A673 (cell line): Measurements from ENCODE around the gene JOSD1. TPM values are rescaled to one million over a fixed set of nuclear protein-coding genes. Genes with fewer than 3 reads are reported as not detected.

Source experiments
- BruUV-seq: library from RNA; stranded (reverse); fragments of 400-500 nt; replicated peaks from 2 replicates; lab custom pipeline; 2021; lab: Mats Ljungman, UMichigan
- CTCF ChIA-PET: fragments of 300-600 bp; sonication (Branson Sonifier 250); formaldehyde crosslinking; loops from one replicate; lab custom pipeline; 2022; ENCODE audit warnings: antibody characterized with exemption; lab: Charles Lee
- POLR2A ChIA-PET: fragments of 300-600 bp; sonication (Branson Sonifier 250); formaldehyde crosslinking; loops from one replicate; lab custom pipeline; 2022; ENCODE audit warnings: antibody characterized with exemption; ENCODE audit not compliant: low non-redundant PET; lab: Charles Lee
- DNase-seq: peaks from one replicate; pipeline ENCODE4 v3.0.0-alpha.2; 2015; ENCODE audit warnings: low spot score
- H3K27ac ChIP-seq: fragments of 200-600 bp; sonication (generic); 2 replicates; pipeline ENCODE4 v1.5.1; 2016; ENCODE audit warnings: mixed run types, low read depth, mild to moderate bottlenecking, mixed read lengths, antibody characterized with exemption, low read length; ENCODE audit not compliant: poor library complexity, severe bottlenecking
- H3K27me3 ChIP-seq: fragments of 200-600 bp; sonication (generic); replicated peaks from 2 replicates; pipeline ENCODE4 v1.6.1; 2017; ENCODE audit warnings: mixed run types, low read depth, mild to moderate bottlenecking, mixed read lengths, antibody characterized with exemption, low read length; ENCODE audit not compliant: insufficient read depth, poor library complexity
- H3K36me3 ChIP-seq: fragments of 200-600 bp; sonication (generic); 2 replicates; pipeline ENCODE4 v1.6.1; 2016; ENCODE audit warnings: mixed run types, mild to moderate bottlenecking, mixed read lengths, antibody characterized with exemption, low read length; ENCODE audit not compliant: insufficient read depth, poor library complexity, severe bottlenecking
- H3K4me1 ChIP-seq: fragments of 200-600 bp; sonication (generic); 2 replicates; pipeline ENCODE4 v1.6.1; 2017; ENCODE audit warnings: mixed run types, mild to moderate bottlenecking, mixed read lengths, antibody characterized with exemption, low read length; ENCODE audit not compliant: insufficient read depth, poor library complexity, severe bottlenecking
- H3K4me3 ChIP-seq: fragments of 200-600 bp; sonication (generic); 2 replicates; pipeline ENCODE4 v1.5.1; 2016; ENCODE audit warnings: low read depth, mixed run types, mild to moderate bottlenecking, mixed read lengths, low read length; ENCODE audit not compliant: poor library complexity, severe bottlenecking
- H3K9me3 ChIP-seq: fragments of 200-600 bp; sonication (generic); 2 replicates; pipeline ENCODE4 v1.6.1; 2016; ENCODE audit warnings: mixed run types, low read depth, mild to moderate bottlenecking, mixed read lengths, antibody characterized with exemption, low read length; ENCODE audit not compliant: poor library complexity, severe bottlenecking
- CTCF ChIP-seq: fragments of 300-800, 200-600 bp; sonication (generic); conservative IDR thresholded peaks from 2 replicates; pipeline ENCODE4 v1.5.1; 2017; ENCODE audit warnings: low read depth, mild to moderate bottlenecking, antibody characterized with exemption, low read length, moderate library complexity, mixed read lengths
- EZH2 ChIP-seq: fragments of 200-600 bp; sonication (generic); IDR thresholded peaks from 2 replicates; pipeline ENCODE4 v1.6.1; 2017; ENCODE audit warnings: borderline replicate concordance, low read depth, mild to moderate bottlenecking, mixed read lengths, antibody characterized with exemption, low read length; ENCODE audit not compliant: poor library complexity, severe bottlenecking
- intact Hi-C: fragments of 100-400 bp; cut with micrococcal nuclease; formaldehyde crosslinking; loops from one replicate; pipeline ENCODE4 v1.10.0; 2022; ENCODE audit not compliant: unreplicated experiment
- total RNA-seq: library from RNA; stranded (reverse); gene quantifications from 2 replicates; pipeline ENCODE4 v1.2.3, GENCODE V29; 2021

JOSD1 gene
- total RNA-seq, 1 experiment from 2014 or later, result 53.1 TPM

GRCh38 chr22:38724926-38725571 lies 24.3 kb upstream of the JOSD1 start:
- no TSS peak for BruUV-seq
- intact Hi-C loops, result no loop called here
- CTCF ChIA-PET, result interaction anchor here (0.9 to 1.3 kb wide), 6 partner anchors 8 to 41 kb away, joined by 3 to 8 read pairs (median 5); partner anchors contain the start of gene GTPBP1

GRCh38 chr22:38724176-38724575 lies 23.4 kb upstream of the JOSD1 start:
- H3K9me3 ChIP-seq, result no peaks in the 10 kb centered on the region
- DNase-seq, result no peak
- no TSS peak for BruUV-seq
- TF ChIP-seq CTCF (no peak), EZH2 (no peak)
- ChIA-PET CTCF (interaction anchor here (0.9 to 1.3 kb wide), 3 partner anchors 9 to 40 kb away, joined by 3 to 8 read pairs (median 7); no protein-coding TSS in a partner anchor), POLR2A (interaction anchor here (0.6 kb wide), 1 partner anchor 11 kb away, joined by 4 read pairs; no protein-coding TSS in a partner anchor)
- no peaks in the 10 kb centered on the region for H3K27me3 ChIP-seq
- H3K4me1 ChIP-seq, result no peaks in the 10 kb centered on the region
- intact Hi-C loops, result no loop called here
- H3K36me3 ChIP-seq, result peaks cover 90% of the 10 kb centered on the region
- H3K4me3 ChIP-seq, result no peak overlapping the region
- no peak overlapping the region for H3K27ac ChIP-seq

More at GRCh38 chr22:38724926-38725571, 24.3 kb upstream of the JOSD1 start:
- Histone ChIP-seq H3K9me3 (no peaks in the 10 kb centered on the region), H3K36me3 (peaks cover 95% of the 10 kb centered on the region), H3K27me3 (no peaks in the 10 kb centered on the region), H3K4me1 (no peaks in the 10 kb centered on the region), H3K27ac (no peak overlapping the region), H3K4me3 (no peak overlapping the region)
- DNase-seq, result peak; percentile 77
- TF ChIP-seq EZH2, result no peak
- peak; percentile 72 for TF ChIP-seq CTCF
- POLR2A ChIA-PET, result interaction anchor here (0.5 to 0.6 kb wide), 2 partner anchors 12 to 727 kb away, joined by 4 to 15 read pairs; no protein-coding TSS in a partner anchor

- Histone ChIP-seq H3K27me3 (no peaks in the 10 kb centered on the region), H3K4me1 (peaks cover 13% of the 10 kb centered on the region), H3K27ac (no peak overlapping the region), H3K4me3 (no peak overlapping the region), H3K36me3 (peaks cover 79% of the 10 kb centered on the region), H3K9me3 (no peaks in the 10 kb centered on the region)
- ChIA-PET CTCF (no interaction called here), POLR2A (no interaction called here)
- DNase-seq, result no peak
- BruUV-seq, result no TSS peak
- intact Hi-C loops, result no loop called here
- no peak for TF ChIP-seq CTCF
- no peak for TF ChIP-seq EZH2
These were observed 20.8 kb upstream of the JOSD1 start for GRCh38 chr22:38721551-38721950.
